Stimulated activated CD4-positive, alpha-beta T cell treated with anti-CD3 and anti-CD28 coated beads, Interleukin-12 subunit alpha, Interleukin-12 subunit beta, amount 100 ng/mL, for 48 hours (primary cell): ENCODE results near the gene SND1.

Experiments used
- DNase-seq, 3 donors: peaks; one replicate each; pipeline ENCODE4 v3.0.0-alpha.2; 2020; ENCODE audit warnings: low read depth in 2 of 3, low spot score in 1 of 3

The SND1 gene

GRCh38 chr7:127924874-127925273 lies 272.9 kb downstream of the SND1 start:
- no peak for DNase-seq

- DNase-seq: no peak
Measured at GRCh38 chr7:127927348-127927696, 275.3 kb downstream of the SND1 start.

- no peak for DNase-seq
Measured at GRCh38 chr7:127928222-127928621, 276.2 kb downstream of the SND1 start.

GRCh38 chr7:127928852-127929251 lies 276.9 kb downstream of the SND1 start:
- DNase-seq: no peak

GRCh38 chr7:127930341-127931328 lies 278.6 kb downstream of the SND1 start:
- no peak for DNase-seq

- DNase-seq: no peak
Measured at GRCh38 chr7:127932076-127932475, 280.1 kb downstream of the SND1 start.

GRCh38 chr7:127932496-127932895 lies 280.5 kb downstream of the SND1 start:
- DNase-seq: no peak

GRCh38 chr7:127933146-127933545 lies 281.2 kb downstream of the SND1 start:
- DNase-seq: no peak

GRCh38 chr7:127934711-127935110 lies 282.7 kb downstream of the SND1 start:
- no peak for DNase-seq

GRCh38 chr7:127935847-127936376 lies 283.9 kb downstream of the SND1 start:
- DNase-seq: no peak

GRCh38 chr7:127937066-127937680 lies 285.2 kb downstream of the SND1 start:
- no peak for DNase-seq

- DNase-seq: no peak
Measured at GRCh38 chr7:127938588-127938987, 286.6 kb downstream of the SND1 start.

- no peak for DNase-seq
Measured at GRCh38 chr7:127940381-127941160, 288.6 kb downstream of the SND1 start.

- DNase-seq: no peak
Measured at GRCh38 chr7:127941476-127942210, 289.6 kb downstream of the SND1 start.

- no peak for DNase-seq
Measured at GRCh38 chr7:127943541-127944521, 291.8 kb downstream of the SND1 start.

GRCh38 chr7:127946111-127946510 lies 294.1 kb downstream of the SND1 start:
- no peak for DNase-seq

- no peak for DNase-seq
Measured at GRCh38 chr7:127946847-127947246, 294.9 kb downstream of the SND1 start.

- no peak for DNase-seq
Measured at GRCh38 chr7:127948312-127948711, 296.3 kb downstream of the SND1 start.

- DNase-seq: no peak
Measured at GRCh38 chr7:127948930-127949329, 296.9 kb downstream of the SND1 start.
